Measurements from ENCODE around the gene CUL9. TPM values are rescaled to one million over a fixed set of nuclear protein-coding genes. Genes with fewer than 3 reads are reported as not detected.

The CUL9 gene
- polyA plus RNA-seq, 1 donor from 2014 or later, result 65.0 TPM

DNA sequence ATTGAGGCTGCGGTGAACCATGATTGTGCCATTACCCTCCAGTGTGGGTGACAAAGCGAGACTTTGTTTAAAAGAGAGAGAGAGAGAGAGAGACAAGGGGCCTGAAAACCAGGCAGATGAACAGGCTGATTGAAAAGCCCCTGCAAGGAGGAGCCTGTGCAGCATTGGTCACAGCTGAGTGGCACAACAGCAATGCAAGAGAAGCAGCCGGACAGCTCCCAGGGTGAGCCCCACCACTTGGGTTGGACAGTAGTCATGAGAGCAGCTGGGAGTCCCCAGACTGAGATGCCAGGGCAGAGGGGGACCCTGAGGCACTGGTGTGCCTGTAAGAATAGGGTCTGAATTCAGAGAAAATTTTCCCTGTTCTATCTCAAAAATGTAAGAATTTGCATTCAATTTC is 37.1 kb downstream of the CUL9 start:
- TF ChIP-seq, protein P1, sequence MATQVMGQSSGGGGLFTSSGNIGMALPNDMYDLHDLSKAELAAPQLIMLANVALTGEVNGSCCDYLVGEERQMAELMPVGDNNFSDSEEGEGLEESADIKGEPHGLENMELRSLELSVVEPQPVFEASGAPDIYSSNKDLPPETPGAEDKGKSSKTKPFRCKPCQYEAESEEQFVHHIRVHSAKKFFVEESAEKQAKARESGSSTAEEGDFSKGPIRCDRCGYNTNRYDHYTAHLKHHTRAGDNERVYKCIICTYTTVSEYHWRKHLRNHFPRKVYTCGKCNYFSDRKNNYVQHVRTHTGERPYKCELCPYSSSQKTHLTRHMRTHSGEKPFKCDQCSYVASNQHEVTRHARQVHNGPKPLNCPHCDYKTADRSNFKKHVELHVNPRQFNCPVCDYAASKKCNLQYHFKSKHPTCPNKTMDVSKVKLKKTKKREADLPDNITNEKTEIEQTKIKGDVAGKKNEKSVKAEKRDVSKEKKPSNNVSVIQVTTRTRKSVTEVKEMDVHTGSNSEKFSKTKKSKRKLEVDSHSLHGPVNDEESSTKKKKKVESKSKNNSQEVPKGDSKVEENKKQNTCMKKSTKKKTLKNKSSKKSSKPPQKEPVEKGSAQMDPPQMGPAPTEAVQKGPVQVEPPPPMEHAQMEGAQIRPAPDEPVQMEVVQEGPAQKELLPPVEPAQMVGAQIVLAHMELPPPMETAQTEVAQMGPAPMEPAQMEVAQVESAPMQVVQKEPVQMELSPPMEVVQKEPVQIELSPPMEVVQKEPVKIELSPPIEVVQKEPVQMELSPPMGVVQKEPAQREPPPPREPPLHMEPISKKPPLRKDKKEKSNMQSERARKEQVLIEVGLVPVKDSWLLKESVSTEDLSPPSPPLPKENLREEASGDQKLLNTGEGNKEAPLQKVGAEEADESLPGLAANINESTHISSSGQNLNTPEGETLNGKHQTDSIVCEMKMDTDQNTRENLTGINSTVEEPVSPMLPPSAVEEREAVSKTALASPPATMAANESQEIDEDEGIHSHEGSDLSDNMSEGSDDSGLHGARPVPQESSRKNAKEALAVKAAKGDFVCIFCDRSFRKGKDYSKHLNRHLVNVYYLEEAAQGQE (IDR thresholded peaks at IDR 0.05; ENCODE audit: borderline replicate concordance), result no peak
- no peak for TF ChIP-seq MXI1 (conservative IDR thresholded peaks at IDR 0.05; ENCODE audit: poor library complexity, severe bottlenecking)
- no peak for TF ChIP-seq POLR2AphosphoS5 (IDR thresholded peaks at IDR 0.05)
- TF ChIP-seq SMC3 (conservative IDR thresholded peaks at IDR 0.05; ENCODE audit: poor library complexity), result no peak
- TF ChIP-seq EZH2 (IDR thresholded peaks at IDR 0.05; ENCODE audit: borderline replicate concordance, insufficient read depth, low read length, poor library complexity, severe bottlenecking), result no peak
- no peak for TF ChIP-seq RAD21 (conservative IDR thresholded peaks at IDR 0.05)
- TF ChIP-seq, protein P2, sequence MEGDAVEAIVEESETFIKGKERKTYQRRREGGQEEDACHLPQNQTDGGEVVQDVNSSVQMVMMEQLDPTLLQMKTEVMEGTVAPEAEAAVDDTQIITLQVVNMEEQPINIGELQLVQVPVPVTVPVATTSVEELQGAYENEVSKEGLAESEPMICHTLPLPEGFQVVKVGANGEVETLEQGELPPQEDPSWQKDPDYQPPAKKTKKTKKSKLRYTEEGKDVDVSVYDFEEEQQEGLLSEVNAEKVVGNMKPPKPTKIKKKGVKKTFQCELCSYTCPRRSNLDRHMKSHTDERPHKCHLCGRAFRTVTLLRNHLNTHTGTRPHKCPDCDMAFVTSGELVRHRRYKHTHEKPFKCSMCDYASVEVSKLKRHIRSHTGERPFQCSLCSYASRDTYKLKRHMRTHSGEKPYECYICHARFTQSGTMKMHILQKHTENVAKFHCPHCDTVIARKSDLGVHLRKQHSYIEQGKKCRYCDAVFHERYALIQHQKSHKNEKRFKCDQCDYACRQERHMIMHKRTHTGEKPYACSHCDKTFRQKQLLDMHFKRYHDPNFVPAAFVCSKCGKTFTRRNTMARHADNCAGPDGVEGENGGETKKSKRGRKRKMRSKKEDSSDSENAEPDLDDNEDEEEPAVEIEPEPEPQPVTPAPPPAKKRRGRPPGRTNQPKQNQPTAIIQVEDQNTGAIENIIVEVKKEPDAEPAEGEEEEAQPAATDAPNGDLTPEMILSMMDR (IDR thresholded peaks at IDR 0.05; ENCODE audit: poor library complexity, severe bottlenecking), result no peak
- TF ChIP-seq EP300 (conservative IDR thresholded peaks at IDR 0.05; ENCODE audit: poor library complexity, severe bottlenecking), result no peak
- no peak for TF ChIP-seq TAF1 (IDR thresholded peaks at IDR 0.05; ENCODE audit: low read depth)
- no peaks in the 10 kb centered on the region for H3K27me3 ChIP-seq (ENCODE audit: insufficient read depth, low read depth, low read length)
- H3K79me2 ChIP-seq (replicated peaks; ENCODE audit: insufficient read depth, low read length), result no peaks in the 10 kb centered on the region
- no peaks in the 10 kb centered on the region for H4K20me1 ChIP-seq (ENCODE audit: insufficient read depth)
- no peaks in the 10 kb centered on the region for H3K9me2 ChIP-seq (ENCODE audit: insufficient read depth, low read length)
- no peak overlapping the region for H3K9ac ChIP-seq (ENCODE audit: low read length)
- no peak overlapping the region for H3K4me2 ChIP-seq (ENCODE audit: low read length)
- no peaks in the 10 kb centered on the region for H3F3A ChIP-seq (ENCODE audit: insufficient read depth, low read length, poor library complexity, severe bottlenecking)
- no peaks in the 10 kb centered on the region for H3K36me3 ChIP-seq (ENCODE audit: insufficient read depth, low read length)
- H3K4me3 ChIP-seq (ENCODE audit: low read length), result no peak overlapping the region
- H3K9me3 ChIP-seq (ENCODE audit: low read length), result no peaks in the 10 kb centered on the region
- H3K27ac ChIP-seq (ENCODE audit: low read length), result no peak overlapping the region
- H2AFZ ChIP-seq (ENCODE audit: low read depth, low read length), result no peak overlapping the region

DNA sequence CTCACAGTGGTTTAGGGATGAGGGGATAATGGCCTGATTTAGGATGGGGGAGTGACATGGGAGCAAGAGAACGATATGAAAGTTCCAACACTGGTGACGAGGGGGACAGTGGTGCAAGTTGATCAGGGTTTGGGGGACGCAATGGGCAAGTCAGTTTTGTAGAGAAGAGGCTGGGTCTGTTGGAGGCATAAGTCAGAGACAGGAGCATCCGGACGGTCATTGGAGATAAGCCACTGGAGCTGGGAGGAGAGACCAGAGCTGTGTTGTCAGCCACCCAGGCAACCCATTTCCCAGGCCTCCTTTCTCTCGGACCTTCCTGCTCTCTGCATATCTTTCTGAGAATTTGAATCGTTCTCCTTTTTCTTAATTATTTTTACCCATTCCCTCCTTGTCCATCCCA is 37.8 kb downstream of the CUL9 start:
- H3K9me2 ChIP-seq (ENCODE audit: insufficient read depth, low read length), result no peaks in the 10 kb centered on the region
- H2AFZ ChIP-seq (ENCODE audit: low read depth, low read length), result no peak overlapping the region
- no peak overlapping the region for H3K27ac ChIP-seq (ENCODE audit: low read length)
- no peak overlapping the region for H3K4me3 ChIP-seq (ENCODE audit: low read length)
- TF ChIP-seq, protein P2 (IDR thresholded peaks at IDR 0.05; ENCODE audit: poor library complexity, severe bottlenecking), result no peak
- no peak for TF ChIP-seq TAF1 (IDR thresholded peaks at IDR 0.05; ENCODE audit: low read depth)
- TF ChIP-seq EZH2 (IDR thresholded peaks at IDR 0.05; ENCODE audit: borderline replicate concordance, insufficient read depth, low read length, poor library complexity, severe bottlenecking), result no peak
- TF ChIP-seq, protein P1 (IDR thresholded peaks at IDR 0.05; ENCODE audit: borderline replicate concordance), result no peak
- TF ChIP-seq MXI1 (conservative IDR thresholded peaks at IDR 0.05; ENCODE audit: poor library complexity, severe bottlenecking), result no peak
- no peak for TF ChIP-seq EP300 (conservative IDR thresholded peaks at IDR 0.05; ENCODE audit: poor library complexity, severe bottlenecking)
- no peak for TF ChIP-seq RAD21 (conservative IDR thresholded peaks at IDR 0.05)
- TF ChIP-seq SMC3 (conservative IDR thresholded peaks at IDR 0.05; ENCODE audit: poor library complexity), result no peak
- TF ChIP-seq POLR2AphosphoS5 (IDR thresholded peaks at IDR 0.05), result no peak
- no peaks in the 10 kb centered on the region for H4K20me1 ChIP-seq (ENCODE audit: insufficient read depth)
- no peaks in the 10 kb centered on the region for H3K79me2 ChIP-seq (replicated peaks; ENCODE audit: insufficient read depth, low read length)
- no peaks in the 10 kb centered on the region for H3K27me3 ChIP-seq (ENCODE audit: insufficient read depth, low read depth, low read length)
- H3F3A ChIP-seq (ENCODE audit: insufficient read depth, low read length, poor library complexity, severe bottlenecking), result no peaks in the 10 kb centered on the region
- no peak overlapping the region for H3K9ac ChIP-seq (ENCODE audit: low read length)
- H3K4me2 ChIP-seq (ENCODE audit: low read length), result no peak overlapping the region
- H3K36me3 ChIP-seq (ENCODE audit: insufficient read depth, low read length), result no peaks in the 10 kb centered on the region
- H3K9me3 ChIP-seq (ENCODE audit: low read length), result no peaks in the 10 kb centered on the region
